Cardiac fibroblast (primary cell): ENCODE data around the gene PDZD8.
"Not testable (repeated sequence)": the region's sequence is repeated elsewhere in the genome, so short reads cannot be mapped to it uniquely, and the experiment has no call there.

Experiments
- DNase-seq, 2 donors: peaks; one replicate each; pipeline versions ENCODE4 v3.0.0 to v3.0.0-alpha.2; 2010; ENCODE audit warnings: low read depth in 2 of 2
- H3K4me3 ChIP-seq, 2 donors: replicated peaks in 1 of 2; 1 replicate in 1 of 2; 2 replicates in 1 of 2; pipeline ENCODE4 v1.5.1; 2011; ENCODE audit warnings: low read depth in 2 of 2, low read length in 2 of 2, mild to moderate bottlenecking in 2 of 2, moderate library complexity in 1 of 2
- TF ChIP-seq, protein P1 (sequence below): IDR thresholded peaks from one replicate; pipeline ENCODE4 v1.5.1; 2011; ENCODE audit warnings: low read depth, mild to moderate bottlenecking, low read length, inconsistent platforms

The PDZD8 gene

DNA sequence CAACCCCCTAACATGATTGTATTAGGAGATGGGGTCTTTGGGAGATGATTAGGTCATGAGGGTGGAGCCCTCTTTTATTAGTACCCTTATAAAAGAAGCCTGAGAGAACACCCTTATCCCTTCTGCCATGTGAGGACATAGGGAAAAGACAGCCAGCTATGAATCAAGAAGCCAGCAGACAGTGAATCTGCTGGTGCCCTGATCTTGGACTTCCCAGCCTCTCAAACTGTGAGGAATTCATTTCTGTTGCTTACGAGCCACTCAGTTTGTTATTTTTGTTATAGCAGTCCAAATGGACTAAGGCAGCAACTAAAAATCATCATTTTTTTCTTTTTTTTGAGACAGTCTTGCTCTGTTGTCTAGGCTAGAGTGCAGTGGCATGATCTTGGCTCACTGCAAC, 74.6 kb downstream of the PDZD8 start:
- TF ChIP-seq, protein P1, sequence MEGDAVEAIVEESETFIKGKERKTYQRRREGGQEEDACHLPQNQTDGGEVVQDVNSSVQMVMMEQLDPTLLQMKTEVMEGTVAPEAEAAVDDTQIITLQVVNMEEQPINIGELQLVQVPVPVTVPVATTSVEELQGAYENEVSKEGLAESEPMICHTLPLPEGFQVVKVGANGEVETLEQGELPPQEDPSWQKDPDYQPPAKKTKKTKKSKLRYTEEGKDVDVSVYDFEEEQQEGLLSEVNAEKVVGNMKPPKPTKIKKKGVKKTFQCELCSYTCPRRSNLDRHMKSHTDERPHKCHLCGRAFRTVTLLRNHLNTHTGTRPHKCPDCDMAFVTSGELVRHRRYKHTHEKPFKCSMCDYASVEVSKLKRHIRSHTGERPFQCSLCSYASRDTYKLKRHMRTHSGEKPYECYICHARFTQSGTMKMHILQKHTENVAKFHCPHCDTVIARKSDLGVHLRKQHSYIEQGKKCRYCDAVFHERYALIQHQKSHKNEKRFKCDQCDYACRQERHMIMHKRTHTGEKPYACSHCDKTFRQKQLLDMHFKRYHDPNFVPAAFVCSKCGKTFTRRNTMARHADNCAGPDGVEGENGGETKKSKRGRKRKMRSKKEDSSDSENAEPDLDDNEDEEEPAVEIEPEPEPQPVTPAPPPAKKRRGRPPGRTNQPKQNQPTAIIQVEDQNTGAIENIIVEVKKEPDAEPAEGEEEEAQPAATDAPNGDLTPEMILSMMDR, result no peak
- DNase-seq, result no peak
- H3K4me3 ChIP-seq, result no peak overlapping the region

DNA sequence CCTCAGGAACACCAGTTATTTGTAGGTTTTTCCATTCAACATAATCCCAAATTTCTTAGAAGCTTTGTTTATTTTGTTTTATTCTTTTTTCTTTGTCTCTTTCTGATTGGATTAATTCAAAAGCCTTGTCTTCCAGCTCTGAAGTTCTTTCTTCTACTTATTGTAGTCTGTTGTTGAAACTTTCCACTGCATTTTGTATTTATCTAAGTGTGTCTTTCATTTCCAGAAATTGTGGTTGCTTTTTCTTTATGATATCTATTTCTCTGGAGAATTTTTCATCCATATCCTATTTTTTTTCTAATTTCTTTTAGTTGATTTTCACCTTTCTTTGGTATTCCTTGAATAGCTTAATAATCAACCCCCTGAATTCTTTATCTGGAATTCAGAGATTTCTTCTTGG, 75.8 kb downstream of the PDZD8 start:
- TF ChIP-seq, protein P1, result no peak
- H3K4me3 ChIP-seq, result no peak overlapping the region
- no peak for DNase-seq

DNA sequence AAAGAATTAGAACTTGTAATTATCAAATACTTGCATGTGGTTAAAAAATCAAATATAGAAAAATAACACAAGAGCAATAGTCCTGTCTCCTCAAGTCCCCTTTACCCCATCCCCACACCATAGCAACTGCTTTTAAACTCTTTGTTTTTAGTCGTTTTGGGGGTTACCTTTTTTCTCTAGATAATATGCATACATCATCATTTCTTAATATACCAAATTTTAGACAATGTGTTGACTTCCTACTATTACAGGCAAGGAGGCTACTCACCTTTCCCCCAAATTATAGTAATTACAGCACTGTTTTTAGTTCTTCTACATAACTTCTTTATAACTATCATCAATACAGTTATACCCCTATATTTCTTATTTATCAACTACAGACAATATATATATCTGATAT, 77.0 kb downstream of the PDZD8 start:
- TF ChIP-seq, protein P1, result no peak
- no peak for DNase-seq
- H3K4me3 ChIP-seq, result no peak overlapping the region

DNA sequence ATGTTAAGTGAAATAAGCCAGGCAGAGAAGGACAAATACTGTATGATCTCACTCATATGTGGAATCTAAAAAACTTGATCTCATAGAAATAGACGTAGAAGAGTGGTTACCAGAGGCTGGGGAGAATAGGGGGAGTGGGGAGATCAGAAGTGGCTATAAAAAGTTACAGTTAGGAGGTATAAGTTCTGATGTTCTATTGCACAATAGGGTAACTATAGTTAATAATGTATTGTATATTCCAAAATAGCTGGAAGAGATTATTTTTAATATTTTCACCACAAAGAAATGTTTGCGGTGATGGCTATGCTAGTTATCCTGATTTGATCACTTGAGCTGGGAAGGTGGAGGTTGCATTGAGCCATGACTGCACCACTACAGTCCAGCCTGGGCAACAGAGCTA, 80.5 kb downstream of the PDZD8 start:
- TF ChIP-seq, protein P1, result no peak
- no peak for DNase-seq
- no peak overlapping the region for H3K4me3 ChIP-seq

DNA sequence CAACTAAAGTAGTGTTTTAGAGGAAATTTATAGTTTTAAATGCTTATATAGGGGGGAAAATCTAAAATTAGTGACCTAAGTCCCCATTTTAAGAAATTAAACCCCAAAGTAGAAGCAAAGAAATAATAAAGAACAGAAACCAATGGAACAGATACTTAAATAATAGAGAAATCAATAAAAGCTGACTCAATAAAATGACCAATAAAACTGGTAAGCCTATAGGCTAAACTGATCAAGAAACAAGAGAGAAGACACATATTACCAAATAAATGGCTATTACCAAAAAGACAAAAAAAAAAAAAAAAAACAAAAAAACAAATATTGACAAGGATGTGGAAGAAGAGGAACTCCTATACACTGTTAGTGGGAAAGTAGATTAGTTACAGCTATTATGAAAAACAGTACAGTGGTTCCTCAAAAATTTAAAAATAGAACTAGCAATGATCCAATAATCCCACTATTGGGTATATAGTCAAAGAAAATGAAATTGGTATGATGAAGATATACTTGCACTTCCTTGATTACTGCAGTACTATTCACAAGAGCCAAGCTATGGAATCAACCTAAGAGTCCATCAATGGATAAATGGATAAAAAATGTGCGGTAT, 81.1 kb downstream of the PDZD8 start:
- no peak overlapping the region for H3K4me3 ChIP-seq
- TF ChIP-seq, protein P1, result no peak
- DNase-seq, result no peak

DNA sequence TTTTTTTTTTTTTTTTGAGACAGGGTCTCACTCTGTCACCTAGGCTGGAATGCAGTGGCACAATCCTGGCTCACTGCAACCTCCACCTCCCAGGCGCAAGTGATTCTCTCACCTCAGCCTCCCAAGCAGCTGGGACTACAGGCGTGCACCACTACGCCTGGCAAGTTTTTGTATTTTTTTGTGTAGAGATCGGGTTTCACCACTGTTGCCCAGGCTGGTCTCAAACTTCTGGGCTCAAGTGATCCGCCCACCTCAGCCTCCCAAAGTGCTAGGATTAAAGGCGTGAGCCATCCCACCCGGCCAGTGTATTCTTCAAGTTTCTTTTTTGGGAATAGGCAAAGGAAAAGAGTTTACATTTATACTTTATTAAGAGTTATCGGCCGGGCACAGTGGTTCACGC, 84.4 kb downstream of the PDZD8 start:
- not testable (repeated sequence) for DNase-seq, H3K4me3 ChIP-seq

DNA sequence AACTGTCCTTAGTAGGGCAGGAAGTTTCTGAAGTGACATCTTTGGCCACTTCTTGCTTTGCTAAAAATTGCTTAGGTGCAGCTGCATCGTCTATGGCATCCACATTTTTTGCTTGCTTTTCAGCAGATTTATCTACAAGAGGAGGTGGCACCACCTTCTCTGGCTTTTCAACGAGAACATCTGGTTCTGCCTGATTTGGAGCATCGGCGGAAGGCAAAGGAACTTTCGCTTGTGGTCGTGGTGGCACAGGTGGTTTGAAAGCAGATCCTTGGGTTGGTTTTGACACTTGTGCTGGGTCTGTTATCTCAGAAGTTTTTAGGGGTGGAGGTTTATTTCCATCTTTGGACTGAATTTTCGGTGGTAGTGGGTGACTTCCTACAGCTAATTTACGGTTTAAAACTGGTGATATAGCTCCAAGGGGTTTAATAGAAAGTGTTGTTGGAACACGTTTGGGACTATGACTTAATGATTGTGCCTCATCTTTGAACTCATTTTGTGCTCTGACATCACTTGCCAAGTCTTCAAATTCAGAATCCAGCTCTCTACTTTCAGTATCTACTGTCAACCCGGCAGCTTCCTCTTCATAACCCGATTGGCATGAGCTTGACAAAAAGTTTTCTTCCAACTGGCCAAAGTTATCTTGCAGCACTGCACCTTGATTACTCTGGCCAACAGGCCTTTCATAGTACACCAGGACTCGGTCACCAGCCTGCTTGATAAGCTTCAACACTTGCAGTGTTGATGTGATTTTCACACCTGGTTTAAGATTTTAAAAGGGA, 90.3 kb downstream of the PDZD8 start:
- TF ChIP-seq, protein P1, result no peak
- DNase-seq, result no peak
- H3K4me3 ChIP-seq, result no peak overlapping the region
